GM21367 (cell line): ENCODE results near the gene EPS8L3.
"Not testable (repeated sequence)": the region's sequence is repeated elsewhere in the genome, so short reads cannot be mapped to it uniquely, and the experiment has no call there.

Experiments
- ATAC-seq: cut with Tn5 transposase; IDR thresholded peaks from one replicate; pipeline ENCODE4 v1.9.1; 2021; ENCODE audit not compliant: unreplicated experiment

EPS8L3 gene

GRCh38 chr1:109781806-109782205, 18.1 kb upstream of the EPS8L3 start:
- ATAC-seq: no peak

GRCh38 chr1:109780982-109781381, 17.3 kb upstream of the EPS8L3 start:
- ATAC-seq: no peak

- no peak for ATAC-seq
Measured at GRCh38 chr1:109777980-109778625, 14.4 kb upstream of the EPS8L3 start.

DNA sequence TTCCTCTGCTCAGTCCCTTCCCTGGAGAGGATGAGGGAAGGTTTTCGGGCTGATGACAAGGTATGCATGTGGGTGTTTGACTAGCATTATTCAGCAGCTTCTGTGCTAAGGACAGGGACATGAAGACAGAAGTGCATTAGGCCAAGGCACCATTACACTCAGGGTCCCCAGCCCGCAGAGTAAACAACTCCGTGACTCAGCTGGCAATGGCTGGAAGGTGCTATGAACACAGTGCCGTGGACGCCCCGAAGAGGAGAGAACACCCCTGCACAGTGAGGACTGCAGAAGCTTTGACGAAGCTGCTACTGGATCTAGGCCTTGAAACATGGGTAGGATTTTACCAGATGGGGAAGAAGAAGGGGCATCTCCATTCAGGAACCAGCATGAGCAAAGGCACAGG, 13.7 kb upstream of the EPS8L3 start:
- no peak for ATAC-seq

DNA sequence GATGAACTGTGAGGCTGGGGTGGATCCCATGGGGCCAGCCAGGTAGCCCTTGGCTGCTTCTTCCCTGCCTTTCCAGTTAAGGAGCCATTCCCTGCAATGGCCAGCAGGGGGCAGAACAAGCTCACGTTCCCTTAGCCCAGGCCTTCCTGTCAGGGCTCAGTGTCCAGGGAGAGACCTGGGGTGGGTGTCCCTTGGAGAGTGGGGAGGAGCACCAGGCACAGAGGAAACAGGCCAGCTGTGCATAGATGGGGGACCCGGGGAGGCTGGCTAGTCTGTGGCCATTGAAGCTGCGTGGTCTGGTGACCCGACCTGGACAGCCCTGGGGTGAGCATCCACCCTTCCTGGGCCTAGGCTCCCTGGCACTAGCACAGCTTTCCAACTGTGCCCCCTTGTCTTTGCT, 13.2 kb upstream of the EPS8L3 start:
- peak; percentile 52 for ATAC-seq

- no peak for ATAC-seq
Measured at GRCh38 chr1:109776206-109776835, 12.6 kb upstream of the EPS8L3 start.

- ATAC-seq: no peak
Measured at GRCh38 chr1:109775398-109775797, 11.7 kb upstream of the EPS8L3 start.

DNA sequence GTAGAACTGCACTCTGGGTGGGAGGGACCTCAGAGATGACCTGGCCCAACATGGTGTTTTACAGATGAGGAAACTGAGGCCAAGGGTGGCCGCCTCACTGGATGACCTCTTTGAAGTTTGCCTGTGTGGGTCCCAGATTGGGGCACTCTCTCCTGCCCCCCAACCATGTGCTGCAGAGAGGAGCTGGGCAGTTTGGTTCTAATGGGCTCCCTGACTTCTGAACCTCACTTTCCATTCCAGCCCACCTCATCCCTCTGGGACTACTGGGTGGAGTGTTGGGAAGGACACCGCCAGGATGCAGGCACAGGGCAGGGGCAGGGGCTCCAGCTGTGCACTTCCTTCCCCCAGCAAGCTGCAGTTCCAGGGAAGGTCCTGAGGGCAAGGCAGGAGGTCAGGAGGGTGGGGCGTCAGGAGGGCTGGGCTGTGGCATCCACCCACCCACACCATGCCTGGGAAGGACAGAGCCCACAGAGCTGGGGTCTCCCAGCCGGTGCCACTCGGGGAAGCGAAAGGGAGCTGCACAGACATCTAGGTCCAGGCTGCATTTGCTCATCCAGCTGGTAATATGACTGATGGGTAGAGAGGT, 10.3 kb upstream of the EPS8L3 start:
- ATAC-seq: no peak

DNA sequence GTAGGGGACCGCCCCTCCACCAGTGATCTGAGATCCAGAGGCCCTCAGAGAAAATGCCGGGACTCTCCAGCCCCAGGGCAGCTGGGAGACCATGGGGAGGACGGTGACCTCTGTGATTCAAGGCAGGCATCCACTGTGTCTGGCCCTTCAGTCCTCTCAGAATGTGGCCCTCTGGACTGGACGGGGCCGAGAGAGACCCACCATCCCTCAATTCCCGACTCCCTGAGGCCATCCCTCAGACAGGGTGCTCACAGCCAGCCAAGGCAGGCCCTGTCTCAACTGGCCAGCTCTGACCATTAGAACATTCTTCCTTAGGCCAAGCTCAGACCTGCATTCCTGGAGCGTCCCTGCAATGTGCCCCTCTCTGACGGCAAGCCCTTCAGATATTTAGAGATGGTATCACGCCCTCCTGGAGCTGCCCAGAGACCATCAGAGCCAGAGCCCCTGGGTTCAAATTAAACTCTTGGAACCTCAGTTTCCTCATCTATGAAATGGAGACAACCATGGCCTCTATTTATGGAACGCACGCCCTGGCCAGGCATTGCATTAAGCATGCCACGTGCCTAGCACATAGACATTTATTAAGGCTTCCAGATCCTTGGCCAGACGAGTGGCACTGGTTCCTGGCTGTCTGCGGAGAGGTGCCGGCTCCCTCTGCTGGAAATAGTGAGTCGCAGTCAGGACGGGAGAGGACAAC, 9.6 kb upstream of the EPS8L3 start:
- no peak for ATAC-seq

GRCh38 chr1:109772658-109773202, 9.0 kb upstream of the EPS8L3 start:
- no peak for ATAC-seq

DNA sequence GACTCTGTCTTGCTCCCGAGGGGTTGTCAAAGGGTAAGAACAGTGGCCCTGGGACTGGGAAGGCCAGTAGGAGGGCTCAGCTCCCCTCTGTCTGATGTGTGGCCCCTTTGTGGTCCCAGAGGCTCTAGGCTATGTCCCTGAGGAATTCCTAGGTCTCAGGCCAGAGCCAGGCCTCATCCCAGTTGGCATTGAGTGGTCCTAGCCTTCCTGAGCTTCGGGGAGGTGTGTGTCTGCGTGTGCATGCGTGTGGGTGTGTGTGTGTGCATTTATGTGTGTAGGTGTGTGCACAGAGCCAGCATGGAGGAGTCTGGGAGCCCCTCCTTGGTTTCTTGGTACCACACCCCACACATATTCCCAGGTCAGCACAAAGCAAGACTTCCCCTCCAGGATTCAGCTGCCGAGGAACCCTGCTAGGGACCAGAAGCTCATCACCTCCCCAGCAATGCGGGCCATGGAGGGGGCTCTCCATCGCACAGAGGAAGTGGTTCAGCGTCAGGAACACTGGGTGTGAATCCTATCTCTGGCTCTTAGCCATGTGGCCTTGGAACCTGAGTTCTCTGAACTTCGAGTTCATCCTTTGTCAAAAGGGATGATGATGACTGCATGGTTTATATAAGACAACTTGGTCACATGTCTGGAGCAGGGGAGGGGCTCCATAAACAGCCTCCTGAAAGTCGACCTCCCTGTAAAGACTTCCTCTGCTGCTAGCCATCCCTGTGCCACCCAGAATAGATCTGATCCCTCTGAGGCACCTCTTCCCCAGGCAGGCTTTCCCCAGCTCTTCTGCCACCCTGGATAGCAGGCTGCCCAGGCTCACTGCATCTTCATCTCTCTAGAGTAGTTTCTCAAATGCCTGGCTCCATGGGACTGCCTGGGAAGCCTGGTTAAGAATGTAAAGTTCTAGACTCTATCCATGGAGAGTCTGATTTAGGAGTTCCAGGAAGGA, 8.3 kb upstream of the EPS8L3 start:
- no peak for ATAC-seq

- ATAC-seq: no peak
Measured at GRCh38 chr1:109770331-109771095, 6.8 kb upstream of the EPS8L3 start.

DNA sequence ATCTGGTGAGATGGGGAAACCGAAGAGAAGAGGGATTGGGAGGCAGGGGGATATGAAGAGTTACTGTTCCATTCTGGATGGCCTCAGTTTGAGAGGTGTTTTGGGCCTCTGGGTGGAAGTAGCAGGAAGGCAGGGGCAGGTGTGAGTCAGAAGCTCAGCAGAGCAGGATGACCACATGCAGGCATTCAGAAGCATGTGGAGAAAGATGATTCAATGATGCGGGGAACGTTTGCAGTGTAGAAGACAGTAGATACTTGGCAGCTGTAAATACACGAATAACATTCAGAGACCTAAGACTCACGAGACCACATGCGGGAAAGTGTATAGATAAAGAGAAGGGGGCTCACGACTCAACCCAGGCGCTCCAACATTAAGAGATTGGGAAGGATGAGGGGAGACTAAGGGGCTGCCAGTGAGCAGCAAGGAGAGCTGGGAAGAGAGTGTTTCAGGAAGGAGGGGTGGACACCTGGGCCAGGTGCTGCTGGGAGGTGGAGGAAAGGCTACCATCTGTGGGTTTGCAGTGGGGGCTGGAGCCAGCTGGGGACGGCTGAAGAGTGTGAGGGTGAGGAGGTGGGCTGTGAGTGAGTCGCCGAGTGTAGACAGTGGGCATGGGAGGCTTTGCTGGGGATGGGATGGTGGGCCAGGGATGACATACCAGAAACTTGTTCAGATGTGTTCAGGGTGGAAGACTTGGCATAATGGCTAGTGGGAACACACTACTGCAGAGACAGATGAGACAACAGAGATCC, 5.8 kb upstream of the EPS8L3 start:
- no peak for ATAC-seq

DNA sequence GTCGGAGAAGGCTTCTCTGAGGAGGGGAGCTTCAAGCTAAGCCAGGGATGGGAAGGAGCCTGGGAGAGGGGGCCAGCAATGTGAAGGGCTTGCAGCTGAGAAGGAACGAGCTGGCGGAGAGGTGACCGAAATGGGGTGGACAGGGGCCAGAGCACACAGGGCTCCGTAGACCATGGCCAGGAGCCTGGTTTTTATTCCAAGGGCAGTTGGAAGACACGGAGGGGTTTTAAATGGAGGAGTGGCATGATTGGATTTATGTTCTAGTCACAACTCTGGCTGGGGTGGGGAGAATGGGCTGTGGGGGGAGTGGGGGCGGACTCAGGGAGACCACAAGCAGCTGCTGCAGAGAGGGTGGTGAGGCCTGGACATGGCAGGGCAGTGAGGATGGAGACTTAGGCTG, 5.1 kb upstream of the EPS8L3 start:
- no peak for ATAC-seq

DNA sequence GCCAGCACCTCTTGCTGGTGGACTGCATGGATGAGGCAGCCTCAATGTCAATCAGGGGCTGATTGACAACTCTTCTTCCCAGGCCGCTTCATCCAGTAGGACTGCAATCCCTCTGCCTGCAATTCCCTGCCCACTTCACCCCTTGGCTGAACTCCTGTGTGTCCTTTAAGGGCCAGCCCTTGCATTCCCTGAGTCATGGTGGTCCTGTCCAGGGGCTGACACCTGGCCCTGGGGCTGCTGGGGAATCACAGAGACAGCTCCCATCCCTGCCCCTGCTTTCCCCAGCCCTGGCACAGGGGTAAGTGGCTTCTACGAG, 4.6 kb upstream of the EPS8L3 start:
- no peak for ATAC-seq

DNA sequence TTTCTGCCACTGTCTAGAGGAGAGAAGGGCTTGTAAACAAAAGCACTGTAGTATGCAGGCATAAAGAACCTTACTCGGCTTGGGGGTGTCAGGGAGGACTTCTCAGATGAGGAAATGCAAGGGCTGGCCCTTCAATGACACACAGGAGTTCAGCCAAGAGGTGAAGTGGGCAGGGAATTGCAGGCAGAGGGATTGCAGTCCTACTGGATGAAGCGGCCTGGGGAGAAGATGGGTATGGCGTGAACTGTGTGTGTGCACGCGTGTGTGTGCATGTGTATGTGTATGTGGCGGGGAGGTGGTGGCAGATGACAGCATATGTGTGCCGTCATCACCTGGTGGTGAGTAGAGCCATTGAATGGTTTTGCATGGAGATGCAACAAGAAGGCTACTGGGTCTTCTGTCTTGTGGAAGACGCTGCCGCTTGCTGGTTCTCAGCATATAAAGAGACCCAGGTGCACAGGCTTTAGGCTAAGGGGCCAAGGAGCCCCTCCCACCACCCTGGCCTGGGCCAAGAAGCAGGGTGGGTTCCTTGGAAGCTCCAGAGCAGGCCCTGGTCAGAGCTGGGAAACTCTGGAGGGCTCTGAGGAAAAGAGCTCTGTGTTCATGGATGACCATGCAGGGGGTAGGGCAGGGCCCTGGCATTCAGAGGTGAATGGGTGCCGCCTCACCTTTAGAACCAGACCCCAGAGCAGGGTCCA, 4.1 kb upstream of the EPS8L3 start:
- ATAC-seq: no peak

- not testable (repeated sequence) for ATAC-seq
Measured at GRCh38 chr1:109766991-109767636, 3.4 kb upstream of the EPS8L3 start.

- no peak for ATAC-seq
Measured at GRCh38 chr1:109765896-109766615, 2.3 kb upstream of the EPS8L3 start.
